Activated CD4-positive, CD25-positive, alpha-beta regulatory T cell treated with anti-CD3 and anti-CD28 coated beads, Interleukin-2, amount 50 U/mL, for 24 hours (primary cell): Measurements from ENCODE around the gene NCLN.
"Not testable (repeated sequence)": the region's sequence is repeated elsewhere in the genome, so short reads cannot be mapped to it uniquely, and the experiment has no call there.

Source experiments
- ATAC-seq, 2 donors: fragments of 150-1000 bp; cut with Tn5 transposase; one replicate each; pipeline ENCODE4 v1.10.0; 2021; ENCODE audit warnings: mild to moderate bottlenecking in 1 of 2, moderate library complexity in 1 of 2

NCLN gene

GRCh38 chr19:3157096-3157845 lies 28.5 kb upstream of the NCLN start:
- ATAC-seq = no peak

DNA sequence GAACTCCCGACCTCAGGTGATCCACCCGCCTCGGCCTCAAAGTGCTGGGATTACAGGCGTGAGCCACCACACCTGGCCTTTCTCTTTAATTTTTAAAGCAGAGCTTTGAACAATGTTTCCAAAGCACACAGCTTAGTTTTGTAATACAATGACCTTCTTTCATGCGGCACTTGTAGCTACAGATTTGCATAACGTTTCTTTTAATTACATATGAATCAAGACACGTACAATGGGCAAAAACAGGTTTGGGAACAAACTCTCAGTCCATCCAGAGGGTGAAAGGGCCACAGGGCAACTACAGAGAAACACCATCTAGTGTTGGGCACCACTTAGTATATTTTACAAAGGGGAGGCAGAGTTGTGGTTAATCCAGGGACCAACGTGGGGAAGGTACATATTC lies 26.2 kb upstream of the NCLN start:
- no peak for ATAC-seq

- no peak for ATAC-seq
These were observed 25.5 kb upstream of the NCLN start for GRCh38 chr19:3160219-3160618.

- ATAC-seq = no peak
These were observed 24.3 kb upstream of the NCLN start for GRCh38 chr19:3161453-3161852.

DNA sequence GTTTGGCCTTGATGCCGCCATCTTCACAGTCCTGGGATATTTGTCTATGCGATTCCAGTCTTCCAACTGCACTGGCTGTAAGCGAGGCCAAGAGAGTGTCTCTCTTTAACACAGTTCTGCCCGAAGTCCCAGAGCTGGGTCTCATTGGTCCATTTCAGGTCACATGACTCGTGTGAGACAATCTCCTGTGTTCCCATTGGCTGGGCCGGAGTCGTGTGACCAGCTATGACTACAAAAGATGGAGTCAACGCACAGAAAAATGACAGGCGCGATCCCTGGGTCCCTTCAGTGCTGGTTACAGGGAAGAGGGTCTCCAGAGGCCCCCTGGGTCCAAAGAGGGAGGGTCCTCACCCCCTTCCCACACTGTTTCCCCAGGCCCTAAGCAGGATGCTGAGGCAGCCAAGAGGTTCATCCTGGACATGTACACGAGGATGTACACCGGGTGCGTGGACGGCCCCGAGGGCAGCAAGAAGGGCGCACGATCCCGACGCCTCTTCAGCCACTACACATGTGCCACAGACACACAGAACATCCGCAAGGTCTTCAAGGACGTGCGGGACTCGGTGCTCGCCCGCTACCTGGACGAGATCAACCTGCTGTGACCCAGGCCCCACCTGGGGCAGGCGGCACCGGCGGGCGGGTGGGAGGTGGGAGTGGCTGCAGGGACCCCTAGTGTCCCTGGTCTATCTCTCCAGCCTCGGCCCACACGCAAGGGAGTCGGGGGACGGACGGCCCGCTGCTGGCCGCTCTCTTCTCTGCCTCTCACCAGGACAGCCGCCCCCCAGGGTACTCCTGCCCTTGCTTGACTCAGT lies 23.1 kb upstream of the NCLN start:
- no peak for ATAC-seq

DNA sequence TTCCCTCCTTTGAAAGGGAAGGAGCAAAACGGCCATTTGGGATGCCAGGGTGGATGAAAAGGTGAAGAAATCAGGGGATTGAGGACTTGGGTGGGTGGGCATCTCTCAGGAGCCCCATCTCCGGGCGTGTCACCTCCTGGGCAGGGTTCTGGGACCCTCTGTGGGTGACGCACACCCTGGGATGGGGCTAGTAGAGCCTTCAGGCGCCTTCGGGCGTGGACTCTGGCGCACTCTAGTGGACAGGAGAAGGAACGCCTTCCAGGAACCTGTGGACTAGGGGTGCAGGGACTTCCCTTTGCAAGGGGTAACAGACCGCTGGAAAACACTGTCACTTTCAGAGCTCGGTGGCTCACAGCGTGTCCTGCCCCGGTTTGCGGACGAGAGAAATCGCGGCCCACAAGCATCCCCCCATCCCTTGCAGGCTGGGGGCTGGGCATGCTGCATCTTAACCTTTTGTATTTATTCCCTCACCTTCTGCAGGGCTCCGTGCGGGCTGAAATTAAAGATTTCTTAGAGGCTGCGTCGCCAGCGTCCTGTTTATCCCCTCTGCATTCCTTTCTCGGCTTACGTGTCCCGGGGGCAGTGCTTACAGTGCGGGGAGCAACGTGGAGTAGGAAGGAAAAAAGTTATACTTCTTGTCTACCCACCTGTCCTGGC lies 22.4 kb upstream of the NCLN start:
- ATAC-seq = peak; percentile 84 to 90

GRCh38 chr19:3163943-3164342 lies 21.8 kb upstream of the NCLN start:
- ATAC-seq = no peak

DNA sequence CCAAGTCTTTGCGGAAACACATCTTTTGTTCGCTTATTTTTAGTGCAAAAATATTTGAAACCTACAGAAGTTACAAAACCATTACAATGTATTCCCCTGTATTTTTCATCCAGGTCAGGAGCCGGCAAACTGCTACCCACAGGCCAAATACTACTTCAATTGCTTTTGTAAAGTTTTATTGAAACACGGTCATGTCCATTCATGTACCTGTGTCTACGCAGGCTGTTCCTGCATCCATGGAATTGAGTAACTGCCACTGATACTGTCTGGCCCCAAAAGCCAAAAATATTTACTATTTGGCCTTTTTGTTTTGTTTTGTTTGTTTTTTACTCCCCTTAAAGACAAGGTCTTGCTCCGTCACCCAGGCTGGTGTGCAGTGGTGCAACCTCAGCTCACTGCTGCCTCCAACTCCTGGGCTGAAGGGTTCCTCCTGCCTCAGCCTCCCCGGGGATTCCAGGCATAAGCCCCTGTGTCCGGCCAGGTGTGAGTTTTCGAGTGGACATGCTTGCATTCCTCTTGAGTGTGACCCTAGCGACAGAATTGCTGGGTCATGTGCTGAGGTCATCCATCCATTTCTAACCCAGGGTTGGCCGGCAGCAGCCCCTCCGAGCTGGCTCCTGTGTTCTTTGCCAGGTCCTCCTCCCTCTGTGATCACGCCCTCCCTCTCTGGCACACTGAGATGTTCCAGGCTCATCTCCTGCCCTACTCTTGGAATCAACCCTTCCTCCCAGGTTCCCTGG lies 18.0 kb upstream of the NCLN start:
- ATAC-seq = no peak

DNA sequence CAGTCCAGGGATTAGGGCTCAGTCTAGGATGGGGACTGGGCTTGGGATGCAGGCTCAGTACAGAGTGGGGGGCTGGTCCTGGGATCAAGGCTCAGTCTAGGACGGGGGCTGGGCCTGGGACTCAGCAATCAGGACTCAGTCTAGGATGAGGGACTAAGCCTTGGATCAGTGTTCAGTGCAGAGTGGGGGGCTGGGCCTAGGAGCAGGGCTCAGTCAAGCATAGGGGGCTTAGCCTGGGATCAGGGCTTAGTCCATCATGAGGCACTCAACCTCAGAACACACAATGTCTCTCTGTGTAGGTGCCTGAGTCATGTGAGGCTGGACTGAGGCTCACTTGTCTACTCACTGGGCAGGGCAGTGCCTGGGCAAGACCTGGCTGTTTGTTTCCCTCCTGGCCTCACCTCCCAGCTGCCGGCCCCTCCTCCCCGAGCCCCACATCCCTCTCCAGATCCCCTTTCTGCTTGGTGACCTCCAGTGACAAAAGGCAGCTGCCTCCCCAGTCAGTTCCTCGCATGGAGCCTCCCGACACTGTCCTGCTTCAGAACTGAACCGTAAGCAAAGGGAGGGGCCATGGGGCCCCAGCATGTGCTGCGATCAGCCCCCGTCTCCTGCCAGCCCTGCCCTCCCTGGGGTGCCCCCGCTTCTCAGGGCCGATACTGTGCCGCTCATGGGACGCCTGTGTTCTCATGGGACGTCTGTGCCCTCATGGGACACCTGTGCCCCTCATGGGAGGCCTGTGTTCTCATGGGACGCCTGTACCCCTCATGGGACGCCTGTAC lies 13.6 kb upstream of the NCLN start:
- peak in 1 of 2 donors; percentile 12 for ATAC-seq

- ATAC-seq = not testable (repeated sequence)
These were observed 13.1 kb upstream of the NCLN start for GRCh38 chr19:3172673-3173000.

- no peak for ATAC-seq
These were observed 9.7 kb upstream of the NCLN start for GRCh38 chr19:3175781-3176714.

DNA sequence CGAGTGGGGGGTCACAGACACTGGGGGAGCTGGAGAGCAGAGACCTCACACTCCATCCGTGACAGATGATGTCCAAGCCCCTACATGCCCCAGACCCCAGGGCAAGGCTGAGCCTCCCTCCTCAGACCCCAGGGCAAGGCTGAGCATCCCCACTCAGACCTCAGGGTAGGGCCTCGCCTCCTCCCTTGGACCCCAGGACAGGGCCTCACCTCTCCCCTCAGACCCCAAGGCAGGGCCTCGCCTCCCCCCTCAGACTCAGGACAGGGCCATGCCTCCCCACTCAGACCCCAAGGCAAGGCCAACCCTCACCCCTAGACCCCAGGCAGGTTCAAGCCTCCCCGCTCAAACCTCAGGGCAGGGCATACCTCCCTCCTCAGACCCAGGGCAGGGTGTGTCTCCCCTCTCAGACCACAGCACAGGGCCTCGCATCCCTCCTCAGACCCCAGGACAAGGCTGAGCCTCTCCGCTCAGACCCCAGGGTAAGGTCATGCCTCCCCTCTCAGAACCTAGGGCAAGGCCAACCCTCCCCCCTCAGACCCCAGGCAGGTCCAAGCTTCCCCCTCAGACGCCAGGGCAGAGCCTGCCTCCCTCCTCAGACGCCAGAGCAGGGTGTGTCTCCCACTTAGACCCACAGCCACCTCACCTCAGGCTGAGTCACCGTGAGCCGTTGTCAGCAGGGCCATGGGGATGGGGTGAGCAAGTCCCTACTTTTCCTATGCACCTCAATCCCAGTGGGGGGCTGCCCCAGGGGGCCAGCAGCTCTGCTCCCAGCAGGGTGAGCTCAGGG lies 8.8 kb upstream of the NCLN start:
- ATAC-seq = peak; percentile 69 to 79

- ATAC-seq = peak; percentile 52 to 65
These were observed 7.3 kb upstream of the NCLN start, which contains the start of gene S1PR4 for GRCh38 chr19:3178377-3178972. S1PR4 (plus strand) TSS chr19:3178769; CDS start chr19:3178793, 24 bp downstream.

DNA sequence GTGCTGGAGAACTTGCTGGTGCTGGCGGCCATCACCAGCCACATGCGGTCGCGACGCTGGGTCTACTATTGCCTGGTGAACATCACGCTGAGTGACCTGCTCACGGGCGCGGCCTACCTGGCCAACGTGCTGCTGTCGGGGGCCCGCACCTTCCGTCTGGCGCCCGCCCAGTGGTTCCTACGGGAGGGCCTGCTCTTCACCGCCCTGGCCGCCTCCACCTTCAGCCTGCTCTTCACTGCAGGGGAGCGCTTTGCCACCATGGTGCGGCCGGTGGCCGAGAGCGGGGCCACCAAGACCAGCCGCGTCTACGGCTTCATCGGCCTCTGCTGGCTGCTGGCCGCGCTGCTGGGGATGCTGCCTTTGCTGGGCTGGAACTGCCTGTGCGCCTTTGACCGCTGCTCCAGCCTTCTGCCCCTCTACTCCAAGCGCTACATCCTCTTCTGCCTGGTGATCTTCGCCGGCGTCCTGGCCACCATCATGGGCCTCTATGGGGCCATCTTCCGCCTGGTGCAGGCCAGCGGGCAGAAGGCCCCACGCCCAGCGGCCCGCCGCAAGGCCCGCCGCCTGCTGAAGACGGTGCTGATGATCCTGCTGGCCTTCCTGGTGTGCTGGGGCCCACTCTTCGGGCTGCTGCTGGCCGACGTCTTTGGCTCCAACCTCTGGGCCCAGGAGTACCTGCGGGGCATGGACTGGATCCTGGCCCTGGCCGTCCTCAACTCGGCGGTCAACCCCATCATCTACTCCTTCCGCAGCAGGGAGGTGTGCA lies 6.6 kb upstream of the NCLN start:
- peak; percentile 9 to 10 for ATAC-seq

GRCh38 chr19:3179739-3180293 lies 5.9 kb upstream of the NCLN start:
- peak; percentile 24 to 29 for ATAC-seq

- ATAC-seq = no peak
These were observed 1.7 kb upstream of the NCLN start for GRCh38 chr19:3183721-3184641.

- peak; percentile 39 to 45 for ATAC-seq
These were observed 776 bp upstream of the NCLN start for GRCh38 chr19:3184847-3185460.
